ENCODE data around the gene AATF.

AATF gene

DNA sequence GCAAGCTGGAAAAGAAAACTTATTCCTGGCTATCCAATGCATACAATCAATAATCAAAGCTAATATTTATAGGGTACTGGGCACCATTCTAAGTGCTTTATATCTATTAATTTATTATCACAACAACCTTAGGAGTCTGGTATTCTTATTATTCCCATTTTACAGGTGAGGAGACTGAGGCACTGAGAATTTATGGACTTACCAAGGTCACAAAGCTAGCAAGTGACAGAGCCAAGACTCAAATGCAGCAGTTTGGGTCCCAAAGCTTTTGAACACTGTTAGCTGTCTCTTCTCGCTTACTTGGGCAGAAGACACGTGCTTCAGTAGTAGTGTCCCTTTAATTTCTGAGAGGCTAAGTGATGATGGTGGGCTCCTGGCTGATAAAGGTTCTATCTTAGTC, 152.6 kb downstream of the AATF start:
- DNase-seq (ENCODE audit: low spot score) (no peak), FAIRE-seq (no peak)

DNA sequence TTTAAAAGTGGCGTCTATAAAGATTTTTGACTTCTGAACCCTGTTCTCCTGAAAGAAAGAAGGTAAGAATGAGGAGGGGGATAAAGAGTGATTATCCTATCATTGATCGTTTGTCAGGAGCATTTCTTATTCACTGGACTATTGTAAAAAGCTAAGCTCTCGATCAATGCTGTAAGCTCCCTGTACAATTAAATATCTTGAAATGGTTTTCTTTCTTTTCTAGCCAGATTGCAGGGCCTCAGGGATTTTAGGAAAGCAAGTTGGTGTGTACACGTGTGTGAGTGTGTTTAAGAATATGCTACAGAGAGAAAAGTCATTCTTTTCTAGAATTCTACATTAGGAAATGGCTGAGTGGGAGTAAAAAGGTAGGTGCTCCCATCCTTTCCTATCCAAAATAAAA, 154.5 kb downstream of the AATF start:
- FAIRE-seq = no peak
- DNase-seq (ENCODE audit: low spot score) = no peak

DNA sequence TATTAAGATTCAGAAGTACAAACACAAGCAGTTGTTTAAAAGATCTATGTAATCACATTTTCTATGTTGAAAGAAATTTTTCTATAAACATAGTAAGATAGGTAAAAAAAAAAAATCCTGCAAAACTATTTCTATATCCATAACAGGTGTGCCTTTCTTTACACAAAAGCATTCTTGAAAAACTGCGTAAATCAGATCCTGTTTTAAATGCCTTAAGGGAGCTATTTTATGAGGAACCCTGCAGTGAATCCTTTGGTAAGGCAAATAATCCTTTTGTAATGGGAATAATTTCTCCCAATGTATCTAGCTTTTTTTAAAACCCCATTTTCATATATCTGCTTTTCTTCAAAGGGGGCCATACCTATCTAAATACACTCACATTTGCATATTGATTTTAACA, 157.3 kb downstream of the AATF start:
- no peak for DNase-seq (ENCODE audit: low spot score)

More for the DNA sequence above, 157.3 kb downstream of the AATF start:
- no peak for FAIRE-seq

Measured in RCC 7860 (cell line).